K562 (cell line): ENCODE results near the gene ATG4C. TPM values are rescaled to one million over a fixed set of nuclear protein-coding genes. Genes with fewer than 3 reads are reported as not detected.

Source experiments
- FUS ChIP-seq: fragments of 200-400 bp; formaldehyde crosslinking; optimal IDR thresholded peaks from 2 replicates; pipeline ENCODE3; 2017; ENCODE audit warnings: low read depth, low read length
- HMBOX1 ChIP-seq: sonication (generic); IDR thresholded peaks from 2 replicates; pipeline ENCODE4 v1.6.1; 2016
- HMG20B ChIP-seq: fragments of 250-450 bp; sonication (Bioruptor Pico); IDR thresholded peaks from 2 replicates; pipeline ENCODE4 v1.5.0; 2021; ENCODE audit warnings: mild to moderate bottlenecking
- NEUROD1 ChIP-seq: fragments of 150-350 bp; IDR thresholded peaks from 2 replicates; pipeline ENCODE4 v1.6.1; 2014; ENCODE audit warnings: borderline replicate concordance, low read length, low read depth; ENCODE audit not compliant: partially characterized antibody
- PML ChIP-seq: IDR thresholded peaks from 2 replicates; pipeline ENCODE4 v1.6.1; 2012; ENCODE audit warnings: low read length, inconsistent platforms
- POLR2AphosphoS5 ChIP-seq: IDR thresholded peaks from 2 replicates; pipeline ENCODE4 v1.6.1; 2011; ENCODE audit warnings: mild to moderate bottlenecking, low read depth, low read length, moderate library complexity; ENCODE audit not compliant: control insufficient read depth, insufficient read depth
- PREB ChIP-seq: sonication (generic); formaldehyde crosslinking; IDR thresholded peaks from 2 replicates; pipeline ENCODE4 v1.8.1; 2023; ENCODE audit warnings: mild to moderate bottlenecking, missing genetic modification reagents
- SMAD4 ChIP-seq: fragments of 250-450 bp; sonication (Bioruptor Pico); conservative IDR thresholded peaks from 2 replicates; pipeline ENCODE4 v1.8.0; 2021; ENCODE audit warnings: inconsistent platforms, mild to moderate bottlenecking, moderate library complexity
- SP1 ChIP-seq: sonication (generic); formaldehyde crosslinking; IDR thresholded peaks from 2 replicates; pipeline ENCODE4 v1.8.1; 2022; ENCODE audit warnings: mild to moderate bottlenecking, missing genetic modification reagents
- TBP ChIP-seq: optimal IDR thresholded peaks from 2 replicates; pipeline ENCODE3; 2011; ENCODE audit warnings: low read depth, low read length, improper control_type of control experiment
- ZNF143 ChIP-seq: sonication (generic); formaldehyde crosslinking; IDR thresholded peaks from 2 replicates; pipeline ENCODE4 v1.9.0; 2022; ENCODE audit warnings: mild to moderate bottlenecking, missing genetic modification reagents
- ZNF197 ChIP-seq: fragments of 200-800 bp; sonication (Bioruptor generic); IDR thresholded peaks from 2 replicates; pipeline ENCODE4 v1.6.1; 2016; ENCODE audit warnings: low read depth, missing genetic modification characterization, missing compliant biosample characterization
- ZZZ3 ChIP-seq: fragments of 450-650 bp; IDR thresholded peaks from 2 replicates; pipeline ENCODE4 v1.6.1; 2016; ENCODE audit warnings: antibody characterized with exemption, mild to moderate bottlenecking, moderate library complexity
- polyA plus RNA-seq, 8 experiments: library from polyadenylated mRNA; depleted of rRNA in 4 of 8; stranded (reverse) in 5 of 8; unstranded in 3 of 8; fragments of >200 nt; fragmentation: Nextera tagmentation in 2 of 8; fragmentation: Illumina TruSeq in 1 of 8; extraction: Ambion mirVana in 2 of 8; extraction: Trizol in 1 of 8; gene quantifications; 2 replicates each; pipeline versions ENCODE4 v1.2.1 to v1.2.3, GENCODE V29; 2011 to 2014; ENCODE audit warnings: inconsistent platforms in 1 of 8, missing spikeins in 1 of 8
- total RNA-seq, 7 experiments: library from RNA; depleted of rRNA in 6 of 7; stranded (reverse); fragments of >200 nt in 6 of 7; fragmentation: Illumina TruSeq in 2 of 7; extraction: Trizol in 2 of 7; gene quantifications; 2 replicates each; pipeline versions ENCODE4 v1.2.1 to v1.2.3, GENCODE V29; 2011 to 2021; ENCODE audit warnings: low replicate concordance in 1 of 7
- TF ChIP-seq, protein P1 (sequence below): fragments of 450-650 bp; formaldehyde crosslinking; IDR thresholded peaks from 2 replicates; pipeline ENCODE4 v1.4.0; 2022; ENCODE audit warnings: mild to moderate bottlenecking, moderate library complexity
- TF ChIP-seq, protein P2 (sequence below): fragments of 450-650 bp; formaldehyde crosslinking; IDR thresholded peaks from 2 replicates; pipeline ENCODE4 v1.4.0; 2022; ENCODE audit warnings: missing genetic modification characterization
- TF ChIP-seq, protein P3 (sequence below), 2 experiments: fragments of 450-650 bp; conservative IDR thresholded peaks; 2 replicates each; pipeline ENCODE4 v1.6.1; 2017; ENCODE audit warnings: mild to moderate bottlenecking in 2 of 2, moderate library complexity in 2 of 2

The ATG4C gene
- total and polyA plus RNA-seq, 9 of the 15 experiments (the other 6 are each of a cell fraction or from before 2014, with no cell fraction given): 7.6 to 35.8 (median 16.1) TPM

DNA sequence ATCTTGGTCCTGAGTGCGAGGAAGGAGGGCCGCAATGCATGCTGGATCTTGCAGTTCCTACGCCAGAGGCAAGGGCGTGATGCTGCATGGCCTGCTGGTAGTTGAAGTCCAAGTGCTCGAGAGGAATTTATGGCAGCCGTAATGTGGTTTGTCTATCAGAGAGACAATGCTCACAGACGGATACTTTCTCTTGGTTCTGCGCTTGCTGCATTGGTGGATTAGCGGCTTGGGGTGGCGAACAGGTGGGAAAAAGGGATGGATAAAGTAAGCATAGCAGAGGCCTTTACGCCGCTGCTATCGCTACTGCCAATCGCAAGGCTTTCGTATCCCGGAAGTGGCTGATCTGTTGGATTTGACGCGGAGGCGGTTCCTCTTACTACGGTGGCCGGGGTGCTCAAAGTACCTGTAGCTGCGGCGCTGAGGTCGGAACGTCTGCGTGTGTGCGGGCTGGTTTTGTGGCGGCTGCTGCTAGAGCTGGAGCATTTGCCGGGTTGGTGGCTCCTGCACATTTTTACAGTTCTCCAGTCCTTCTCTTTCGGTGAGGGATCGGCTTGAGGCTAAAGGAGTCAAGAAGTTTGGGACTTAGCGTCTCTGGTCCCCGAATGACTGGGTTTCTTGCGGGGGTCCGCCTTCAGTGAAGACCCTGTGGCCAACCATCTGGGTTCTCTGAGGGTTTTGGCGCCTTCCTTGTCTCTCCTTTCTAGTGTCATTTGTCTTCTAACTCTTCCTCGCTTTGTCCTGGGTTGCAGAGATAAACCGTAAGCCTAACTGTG, at the start of gene ATG4C (continued):
- TF ChIP-seq PREB: no peak
- 0 out of 2 replicates have a peak, but pooled peaks have one; percentile 38 for TF ChIP-seq PML
- TF ChIP-seq, protein P1, sequence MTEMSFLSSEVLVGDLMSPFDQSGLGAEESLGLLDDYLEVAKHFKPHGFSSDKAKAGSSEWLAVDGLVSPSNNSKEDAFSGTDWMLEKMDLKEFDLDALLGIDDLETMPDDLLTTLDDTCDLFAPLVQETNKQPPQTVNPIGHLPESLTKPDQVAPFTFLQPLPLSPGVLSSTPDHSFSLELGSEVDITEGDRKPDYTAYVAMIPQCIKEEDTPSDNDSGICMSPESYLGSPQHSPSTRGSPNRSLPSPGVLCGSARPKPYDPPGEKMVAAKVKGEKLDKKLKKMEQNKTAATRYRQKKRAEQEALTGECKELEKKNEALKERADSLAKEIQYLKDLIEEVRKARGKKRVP (CRISPR knock-in tag): no peak
- TF ChIP-seq FUS: no peak
- no peak for TF ChIP-seq SMAD4 (CRISPR knock-in tag)
- TF ChIP-seq ZNF143 (CRISPR knock-in tag): peak; percentile 95
- peak; percentile 89 for TF ChIP-seq POLR2AphosphoS5
- TF ChIP-seq HMG20B (CRISPR knock-in tag): no peak
- peak; percentile 68; the same call in 1 of the 2 replicates for TF ChIP-seq SP1 (CRISPR knock-in tag)
- TF ChIP-seq ZNF197 (CRISPR knock-in tag): peak; percentile 89
- TF ChIP-seq, protein P2, sequence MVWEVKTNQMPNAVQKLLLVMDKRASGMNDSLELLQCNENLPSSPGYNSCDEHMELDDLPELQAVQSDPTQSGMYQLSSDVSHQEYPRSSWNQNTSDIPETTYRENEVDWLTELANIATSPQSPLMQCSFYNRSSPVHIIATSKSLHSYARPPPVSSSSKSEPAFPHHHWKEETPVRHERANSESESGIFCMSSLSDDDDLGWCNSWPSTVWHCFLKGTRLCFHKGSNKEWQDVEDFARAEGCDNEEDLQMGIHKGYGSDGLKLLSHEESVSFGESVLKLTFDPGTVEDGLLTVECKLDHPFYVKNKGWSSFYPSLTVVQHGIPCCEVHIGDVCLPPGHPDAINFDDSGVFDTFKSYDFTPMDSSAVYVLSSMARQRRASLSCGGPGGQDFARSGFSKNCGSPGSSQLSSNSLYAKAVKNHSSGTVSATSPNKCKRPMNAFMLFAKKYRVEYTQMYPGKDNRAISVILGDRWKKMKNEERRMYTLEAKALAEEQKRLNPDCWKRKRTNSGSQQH: no peak
- TF ChIP-seq, protein P3, sequence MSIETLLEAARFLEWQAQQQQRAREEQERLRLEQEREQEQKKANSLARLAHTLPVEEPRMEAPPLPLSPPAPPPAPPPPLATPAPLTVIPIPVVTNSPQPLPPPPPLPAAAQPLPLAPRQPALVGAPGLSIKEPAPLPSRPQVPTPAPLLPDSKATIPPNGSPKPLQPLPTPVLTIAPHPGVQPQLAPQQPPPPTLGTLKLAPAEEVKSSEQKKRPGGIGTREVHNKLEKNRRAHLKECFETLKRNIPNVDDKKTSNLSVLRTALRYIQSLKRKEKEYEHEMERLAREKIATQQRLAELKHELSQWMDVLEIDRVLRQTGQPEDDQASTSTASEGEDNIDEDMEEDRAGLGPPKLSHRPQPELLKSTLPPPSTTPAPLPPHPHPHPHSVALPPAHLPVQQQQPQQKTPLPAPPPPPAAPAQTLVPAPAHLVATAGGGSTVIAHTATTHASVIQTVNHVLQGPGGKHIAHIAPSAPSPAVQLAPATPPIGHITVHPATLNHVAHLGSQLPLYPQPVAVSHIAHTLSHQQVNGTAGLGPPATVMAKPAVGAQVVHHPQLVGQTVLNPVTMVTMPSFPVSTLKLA (conservative IDR thresholded peaks at IDR 0.05): peak; percentile 61 to 84; a peak in 2 of 4 replicates
- TF ChIP-seq TBP: peak; percentile 81
- peak; percentile 52 for TF ChIP-seq NEUROD1
- TF ChIP-seq HMBOX1: 0 out of 2 replicates have a peak, but pooled peaks have one; percentile 57
- peak; percentile 87; the same call in 1 of the 2 replicates for TF ChIP-seq ZZZ3
